Osteoblast (primary cell): Measurements from ENCODE around the gene IL34. TPM values are rescaled to one million over a fixed set of nuclear protein-coding genes. Genes with fewer than 3 reads are reported as not detected.
"Not testable (repeated sequence)": the region's sequence is repeated elsewhere in the genome, so short reads cannot be mapped to it uniquely, and the experiment has no call there.

ENCODE experiments used
- DNase-seq: peaks from one replicate; pipeline ENCODE4 v3.0.0; 2011; ENCODE audit warnings: low spot score, mixed read lengths; ENCODE audit not compliant: insufficient read length; ENCODE audit errors: missing footprints
- H2AFZ ChIP-seq: 2 replicates; pipeline ENCODE4 v1.6.0; 2011; ENCODE audit warnings: mild to moderate bottlenecking, low read length
- H3K27ac ChIP-seq: 2 replicates; pipeline ENCODE4 v1.5.1; 2011; ENCODE audit warnings: mild to moderate bottlenecking, low read depth, low read length, moderate library complexity
- H3K27me3 ChIP-seq: 2 replicates; pipeline ENCODE4 v1.6.0; 2012; ENCODE audit warnings: mild to moderate bottlenecking, control low read depth, inconsistent platforms, low read length, moderate library complexity; ENCODE audit not compliant: insufficient read depth
- H3K36me3 ChIP-seq: 2 replicates; pipeline ENCODE4 v1.5.1; 2011; ENCODE audit warnings: mild to moderate bottlenecking, low read length, control low read depth, moderate library complexity; ENCODE audit not compliant: insufficient read depth
- H3K4me1 ChIP-seq: 2 replicates; pipeline ENCODE4 v1.5.1; 2011; ENCODE audit warnings: mild to moderate bottlenecking, low read length, control low read depth, moderate library complexity; ENCODE audit not compliant: insufficient read depth
- H3K4me2 ChIP-seq: 2 replicates; pipeline ENCODE4 v1.6.0; 2011; ENCODE audit warnings: mild to moderate bottlenecking, low read length; ENCODE audit not compliant: insufficient read depth
- H3K4me3 ChIP-seq: fragments of 200-600 bp; sonication (generic); 3 replicates; pipeline ENCODE4 v1.5.1; 2012; ENCODE audit warnings: mild to moderate bottlenecking, low read length, inconsistent platforms; ENCODE audit not compliant: insufficient read depth
- H3K79me2 ChIP-seq: 2 replicates; pipeline ENCODE4 v1.6.0; 2012; ENCODE audit warnings: mild to moderate bottlenecking, low read length, control low read depth, inconsistent platforms; ENCODE audit not compliant: insufficient read depth
- H3K9me3 ChIP-seq: 2 replicates; pipeline ENCODE4 v1.5.1; 2011; ENCODE audit warnings: low read depth, low read length, control low read depth
- H4K20me1 ChIP-seq: 2 replicates; pipeline ENCODE4 v1.6.0; 2012; ENCODE audit warnings: mild to moderate bottlenecking, low read length, control low read depth; ENCODE audit not compliant: insufficient read depth
- CTCF ChIP-seq: IDR thresholded peaks from 2 replicates; pipeline ENCODE4 v1.5.1; 2011; ENCODE audit warnings: mild to moderate bottlenecking, low read depth, low read length, moderate library complexity; ENCODE audit errors: extremely low read depth
- total RNA-seq: library from RNA; depleted of rRNA; stranded (reverse); fragments of >200 nt; gene quantifications from 2 replicates; pipeline ENCODE4 v1.2.3, GENCODE V29; 2012

IL34 gene
- total RNA-seq, 1 donor: 9.4 TPM

GRCh38 chr16:70615945-70616344 lies 30.4 kb upstream of the IL34 start:
- H2AFZ ChIP-seq: no peak overlapping the region
- H3K4me2 ChIP-seq: no peak overlapping the region
- no peak overlapping the region for H3K4me3 ChIP-seq
- no peaks in the 10 kb centered on the region for H3K36me3 ChIP-seq
- no peak overlapping the region for H3K27ac ChIP-seq
- no peak for DNase-seq
- no peaks in the 10 kb centered on the region for H3K4me1 ChIP-seq
- no peaks in the 10 kb centered on the region for H4K20me1 ChIP-seq
- no peaks in the 10 kb centered on the region for H3K27me3 ChIP-seq
- H3K79me2 ChIP-seq: no peaks in the 10 kb centered on the region
- H3K9me3 ChIP-seq: no peaks in the 10 kb centered on the region
- TF ChIP-seq CTCF: no peak

GRCh38 chr16:70621864-70622263 lies 24.5 kb upstream of the IL34 start:
- H3K27ac ChIP-seq, H3K27me3 ChIP-seq, H3K4me1 ChIP-seq, H3K9me3 ChIP-seq, H3K4me2 ChIP-seq, DNase-seq, H2AFZ ChIP-seq, H3K79me2 ChIP-seq, H3K4me3 ChIP-seq, H4K20me1 ChIP-seq, H3K36me3 ChIP-seq: not testable (repeated sequence)

- no peaks in the 10 kb centered on the region for H3K36me3 ChIP-seq
- no peaks in the 10 kb centered on the region for H4K20me1 ChIP-seq
- no peaks in the 10 kb centered on the region for H3K27me3 ChIP-seq
- H3K9me3 ChIP-seq: no peaks in the 10 kb centered on the region
- no peak for DNase-seq
- no peak overlapping the region for H3K4me2 ChIP-seq
- no peak for TF ChIP-seq CTCF
- H3K4me3 ChIP-seq: no peak overlapping the region
- H2AFZ ChIP-seq: no peak overlapping the region
- no peak overlapping the region for H3K27ac ChIP-seq
- no peaks in the 10 kb centered on the region for H3K4me1 ChIP-seq
- H3K79me2 ChIP-seq: no peaks in the 10 kb centered on the region
Measured at GRCh38 chr16:70627696-70628095, 18.7 kb upstream of the IL34 start.

- Histone ChIP-seq H3K4me3 (no peak overlapping the region), H3K79me2 (no peaks in the 10 kb centered on the region), H3K36me3 (no peaks in the 10 kb centered on the region), H2AFZ (no peak overlapping the region), H4K20me1 (no peaks in the 10 kb centered on the region), H3K27me3 (no peaks in the 10 kb centered on the region), H3K27ac (no peak overlapping the region), H3K9me3 (no peaks in the 10 kb centered on the region), H3K4me1 (peaks cover 11% of the 10 kb centered on the region), H3K4me2 (no peak overlapping the region)
- no peak for DNase-seq
- no peak for TF ChIP-seq CTCF
Measured at GRCh38 chr16:70630960-70631745, 15.2 kb upstream of the IL34 start.
